ENCODE results near the gene NRDE2. TPM values are rescaled to one million over a fixed set of nuclear protein-coding genes. Genes with fewer than 3 reads are reported as not detected.

The NRDE2 gene
- 5.2 and 5.6 TPM in 2 replicates for total RNA-seq

- DNase-seq (ENCODE audit: low read depth in 2 of 2): peak; percentile 96 to 97
These were observed at the start of gene NRDE2 for GRCh38 chr14:90331497-90332270. TSS of gene NRDE2 (minus strand) at chr14:90331941. CDS start at chr14:90331904, 37 bp downstream.

- no peak for DNase-seq (ENCODE audit: low read depth in 2 of 2)
These were observed 49.5 kb upstream of the NRDE2 start for GRCh38 chr14:90381011-90381786.

GRCh38 chr14:90379106-90379505, 47.4 kb upstream of the NRDE2 start:
- no peak for DNase-seq (ENCODE audit: low read depth in 2 of 2)

- DNase-seq (ENCODE audit: low read depth in 2 of 2): no peak
These were observed 46.5 kb upstream of the NRDE2 start for GRCh38 chr14:90378249-90378648.

GRCh38 chr14:90375934-90376333, 44.2 kb upstream of the NRDE2 start:
- no peak for DNase-seq (ENCODE audit: low read depth in 2 of 2)

- no peak for DNase-seq (ENCODE audit: low read depth in 2 of 2)
These were observed 43.1 kb upstream of the NRDE2 start for GRCh38 chr14:90374813-90375212.

GRCh38 chr14:90373887-90374286, 42.1 kb upstream of the NRDE2 start:
- no peak for DNase-seq (ENCODE audit: low read depth in 2 of 2)

GRCh38 chr14:90368946-90369721, 37.4 kb upstream of the NRDE2 start:
- peak; percentile 17 to 33 for DNase-seq (ENCODE audit: low read depth in 2 of 2)

GRCh38 chr14:90362558-90362896, 30.8 kb upstream of the NRDE2 start:
- no peak for DNase-seq (ENCODE audit: low read depth in 2 of 2)

GRCh38 chr14:90361865-90362557, 30.3 kb upstream of the NRDE2 start:
- DNase-seq (ENCODE audit: low read depth in 2 of 2): no peak

- no peak for DNase-seq (ENCODE audit: low read depth in 2 of 2)
These were observed 26.6 kb upstream of the NRDE2 start for GRCh38 chr14:90358359-90358758.

- no peak for DNase-seq (ENCODE audit: low read depth in 2 of 2)
These were observed 25.2 kb upstream of the NRDE2 start for GRCh38 chr14:90356925-90357324.

GRCh38 chr14:90355540-90356518, 24.1 kb upstream of the NRDE2 start:
- no peak for DNase-seq (ENCODE audit: low read depth in 2 of 2)

- no peak for DNase-seq (ENCODE audit: low read depth in 2 of 2)
These were observed 23.0 kb upstream of the NRDE2 start for GRCh38 chr14:90354551-90355298.

- peak in 1 of 2 donors; percentile 64 for DNase-seq (ENCODE audit: low read depth in 2 of 2)
These were observed 18.0 kb upstream of the NRDE2 start for GRCh38 chr14:90349739-90350138.

GRCh38 chr14:90348270-90348669, 16.5 kb upstream of the NRDE2 start:
- DNase-seq (ENCODE audit: low read depth in 2 of 2): no peak

- no peak for DNase-seq (ENCODE audit: low read depth in 2 of 2)
These were observed 13.5 kb upstream of the NRDE2 start for GRCh38 chr14:90345239-90345557.

- DNase-seq (ENCODE audit: low read depth in 2 of 2): no peak
These were observed 12.8 kb upstream of the NRDE2 start for GRCh38 chr14:90344331-90345238.

- DNase-seq (ENCODE audit: low read depth in 2 of 2): no peak
These were observed 10.6 kb upstream of the NRDE2 start for GRCh38 chr14:90342327-90342726.

All from lung microvascular endothelial cell (primary cell).